GM23338 (cell line): ENCODE measurements around the gene JARID2. TPM values are rescaled to one million over a fixed set of nuclear protein-coding genes. Genes with fewer than 3 reads are reported as not detected.

Experiments used
- ATAC-seq: fragments of 200-7000 bp; cut with Tn5 transposase; 3 replicates; pipeline ENCODE4 v1.9.1; 2020
- DNase-seq: peaks from one replicate; pipeline ENCODE4 v3.0.0-alpha.2; 2015; ENCODE audit warnings: low spot score
- H2AFZ ChIP-seq: fragments of 200-600 bp; sonication (generic); 2 replicates; pipeline ENCODE4 v1.8.0; 2016; ENCODE audit warnings: antibody characterized with exemption, mild to moderate bottlenecking, moderate library complexity
- H3F3A ChIP-seq: fragments of 200-600 bp; sonication (generic); replicated peaks from 2 replicates; pipeline ENCODE4 v1.8.0; 2017; ENCODE audit warnings: antibody characterized with exemption, mixed run types, low read depth
- H3K27ac ChIP-seq: fragments of 200-600 bp; sonication (generic); 2 replicates; pipeline ENCODE4 v1.6.1; 2016; ENCODE audit warnings: low read depth
- H3K27me3 ChIP-seq: fragments of 200-600 bp; sonication (generic); 2 replicates; pipeline ENCODE4 v1.8.0; 2016; ENCODE audit warnings: mild to moderate bottlenecking, mixed run types, moderate library complexity; ENCODE audit not compliant: insufficient read depth
- H3K36me3 ChIP-seq: fragments of 200-600 bp; sonication (generic); 2 replicates; pipeline ENCODE4 v1.8.0; 2016; ENCODE audit warnings: mild to moderate bottlenecking; ENCODE audit not compliant: insufficient read depth
- H3K4me1 ChIP-seq: fragments of 200-600 bp; sonication (generic); 2 replicates; pipeline ENCODE4 v1.8.0; 2016; ENCODE audit warnings: mild to moderate bottlenecking, moderate library complexity; ENCODE audit not compliant: insufficient read depth
- H3K4me2 ChIP-seq: fragments of 200-600 bp; sonication (generic); 2 replicates; pipeline ENCODE4 v1.7.1; 2017; ENCODE audit warnings: mixed run types
- H3K4me3 ChIP-seq: fragments of 200-600 bp; sonication (generic); 2 replicates; pipeline ENCODE4 v1.6.1; 2016; ENCODE audit warnings: mixed run types
- H3K79me2 ChIP-seq: fragments of 200-600 bp; sonication (generic); replicated peaks from 2 replicates; pipeline ENCODE4 v1.8.0; 2017; ENCODE audit warnings: mild to moderate bottlenecking; ENCODE audit not compliant: insufficient read depth
- H3K9me2 ChIP-seq: fragments of 200-600 bp; sonication (generic); 2 replicates; pipeline ENCODE4 v1.8.0; 2017; ENCODE audit not compliant: insufficient read depth
- H4K20me1 ChIP-seq: fragments of 200-600 bp; sonication (generic); replicated peaks from 2 replicates; pipeline ENCODE4 v1.8.0; 2017; ENCODE audit warnings: mild to moderate bottlenecking; ENCODE audit not compliant: insufficient read depth
- H3K27ac Mint-ChIP-seq: 2 replicates; pipeline ENCODE4 v1.8.0; 2020; ENCODE audit warnings: inconsistent platforms, mild to moderate bottlenecking, moderate library complexity, mixed read lengths
- H3K27me3 Mint-ChIP-seq: 3 replicates; pipeline ENCODE4 v1.8.0; 2022; ENCODE audit warnings: low read depth, mild to moderate bottlenecking, moderate library complexity, mixed read lengths, inconsistent platforms; ENCODE audit not compliant: insufficient read depth, poor library complexity
- H3K36me3 Mint-ChIP-seq: 3 replicates; pipeline ENCODE4 v1.8.0; 2021; ENCODE audit warnings: low read depth, mild to moderate bottlenecking, inconsistent platforms, moderate library complexity, mixed read lengths
- H3K4me1 Mint-ChIP-seq: 3 replicates; pipeline ENCODE4 v1.8.0; 2020; ENCODE audit warnings: mild to moderate bottlenecking, inconsistent platforms, mixed read lengths
- H3K4me3 Mint-ChIP-seq: 3 replicates; pipeline ENCODE4 v1.8.0; 2021; ENCODE audit warnings: moderate library complexity, mild to moderate bottlenecking, inconsistent platforms, mixed read lengths
- H3K9me3 Mint-ChIP-seq: 3 replicates; pipeline ENCODE4 v1.8.0; 2020; ENCODE audit warnings: moderate library complexity, mild to moderate bottlenecking, inconsistent platforms, mixed read lengths
- ETS1 ChIP-seq: IDR thresholded peaks from 2 replicates; pipeline ENCODE4 v1.6.1; 2016; ENCODE audit warnings: antibody characterized with exemption
- POLR2AphosphoS5 ChIP-seq: IDR thresholded peaks from 2 replicates; pipeline ENCODE4 v1.6.1; 2016; ENCODE audit warnings: antibody characterized with exemption, low read depth
- REST ChIP-seq: IDR thresholded peaks from one replicate; pipeline ENCODE4 v1.6.1; 2018; ENCODE audit warnings: antibody characterized with exemption; ENCODE audit not compliant: unreplicated experiment
- STAT1 ChIP-seq: IDR thresholded peaks from one replicate; pipeline ENCODE4 v1.6.1; 2016; ENCODE audit warnings: antibody characterized with exemption; ENCODE audit not compliant: unreplicated experiment
- ZNF114 ChIP-seq: fragments of 250-450 bp; sonication (Bioruptor Pico); IDR thresholded peaks from 2 replicates; pipeline ENCODE4 v1.5.0; 2020; ENCODE audit warnings: mild to moderate bottlenecking, moderate library complexity
- ZNF331 ChIP-seq: fragments of 250-450 bp; sonication (Bioruptor Pico); IDR thresholded peaks from 2 replicates; pipeline ENCODE4 v1.5.0; 2020; ENCODE audit warnings: low read depth, mild to moderate bottlenecking, moderate library complexity
- ZNF462 ChIP-seq: fragments of 250-450 bp; sonication (Bioruptor Pico); IDR thresholded peaks from 2 replicates; pipeline ENCODE4 v1.5.0; 2020; ENCODE audit warnings: mild to moderate bottlenecking, moderate library complexity
- polyA plus RNA-seq: library from polyadenylated mRNA; unstranded; fragments of >200 nt; fragmentation: Nextera tagmentation; extraction: Ambion mirVana; gene quantifications from 2 replicates; pipeline ENCODE4 v1.2.1, GENCODE V29; 2016
- total RNA-seq: library from RNA; depleted of rRNA; stranded (reverse); fragments of >200 nt; shearing (Covaris generic); gene quantifications from 2 replicates; pipeline ENCODE4 v1.2.3, GENCODE V29; 2014

The JARID2 gene
- total and polyA plus RNA-seq, 2 experiments from 2014 or later, result 92.8 to 196 TPM

DNA sequence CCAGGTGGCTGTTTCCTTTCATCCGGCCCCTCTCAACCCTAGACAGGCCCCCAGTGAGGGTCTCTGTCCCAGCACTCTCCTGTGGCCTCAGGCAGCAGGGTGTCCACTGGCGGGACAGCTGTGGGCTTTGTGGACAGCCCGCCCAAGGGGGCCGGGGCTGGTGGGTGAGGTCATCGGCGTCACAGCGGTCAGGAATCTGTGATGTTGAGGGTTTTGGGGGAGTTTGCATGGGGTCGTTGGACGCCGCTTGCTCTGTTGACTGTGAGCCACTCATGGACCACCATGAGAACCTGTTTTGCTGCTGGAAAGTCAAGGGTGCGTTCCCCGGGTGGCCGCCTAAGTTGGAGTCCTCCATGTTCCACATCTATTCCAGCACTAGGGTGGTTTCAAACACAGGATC is 270.5 kb downstream of the JARID2 start:
- Mint-ChIP-seq H3K4me1 (peaks cover 21% of the 10 kb centered on the region; the same call in 2 of the 3 replicates), H3K27ac (no peak overlapping the region), H3K4me3 (no peak overlapping the region), H3K9me3 (peaks cover 2% of the 10 kb centered on the region; the same call in 2 of the 3 replicates), H3K36me3 (peaks cover 100% of the 10 kb centered on the region), H3K27me3 (peaks cover 75% of the 10 kb centered on the region)
- Histone ChIP-seq H3F3A (peaks cover 69% of the 10 kb centered on the region), H3K9me2 (no peaks in the 10 kb centered on the region), H3K79me2 (peaks cover 41% of the 10 kb centered on the region), H3K4me3 (no peak overlapping the region), H3K27me3 (no peaks in the 10 kb centered on the region), H2AFZ (no peak overlapping the region), H3K27ac (peak overlapping the region; percentile 51), H4K20me1 (peaks cover 62% of the 10 kb centered on the region), H3K4me2 (no peak overlapping the region), H3K36me3 (peaks cover 67% of the 10 kb centered on the region), H3K4me1 (no peaks in the 10 kb centered on the region)
- no peak for TF ChIP-seq REST
- no peak for TF ChIP-seq ETS1
- TF ChIP-seq ZNF331, result no peak
- ATAC-seq (no peak), DNase-seq (no peak)

GRCh38 chr6:15516923-15517560 is 271.2 kb downstream of the JARID2 start:
- Histone ChIP-seq H3K79me2 (peaks cover 37% of the 10 kb centered on the region), H3K4me1 (peaks cover 6% of the 10 kb centered on the region; the same call in 1 of the 2 replicates), H3F3A (peaks cover 71% of the 10 kb centered on the region), H3K9me2 (no peaks in the 10 kb centered on the region), H2AFZ (no peak overlapping the region), H3K36me3 (peaks cover 71% of the 10 kb centered on the region), H3K27ac (peak overlapping the region; percentile 51), H3K4me3 (no peak overlapping the region), H3K4me2 (no peak overlapping the region), H3K27me3 (no peaks in the 10 kb centered on the region), H4K20me1 (peaks cover 59% of the 10 kb centered on the region)
- no peak for DNase-seq
- no peak for TF ChIP-seq ZNF114 (CRISPR knock-in tag)
- TF ChIP-seq STAT1, result no peak
- 0 out of 2 replicates have a peak, but pooled peaks have one; percentile 13 for TF ChIP-seq POLR2AphosphoS5
- TF ChIP-seq ZNF462 (CRISPR knock-in tag), result no peak
- no peak for TF ChIP-seq ZNF331
- TF ChIP-seq ETS1, result no peak
- H3K4me1 Mint-ChIP-seq, result peaks cover 25% of the 10 kb centered on the region
- peaks cover 74% of the 10 kb centered on the region for H3K27me3 Mint-ChIP-seq
- no peak for ATAC-seq
- no peak overlapping the region for H3K4me3 Mint-ChIP-seq
- H3K27ac Mint-ChIP-seq, result no peak overlapping the region
- peaks cover 1% of the 10 kb centered on the region; the same call in 2 of the 3 replicates for H3K9me3 Mint-ChIP-seq
- H3K36me3 Mint-ChIP-seq, result peaks cover 100% of the 10 kb centered on the region
